GM21529 (cell line): Measurements from ENCODE around the gene PDE6B.
"Not testable (repeated sequence)": the region's sequence is repeated elsewhere in the genome, so short reads cannot be mapped to it uniquely, and the experiment has no call there.

Experiments
- ATAC-seq: cut with Tn5 transposase; IDR thresholded peaks from one replicate; pipeline ENCODE4 v1.9.1; 2021; ENCODE audit not compliant: unreplicated experiment

The PDE6B gene

GRCh38 chr4:703336-704197, 78.2 kb downstream of the PDE6B start:
- ATAC-seq = no peak

- no peak for ATAC-seq
Measured at GRCh38 chr4:704198-704891, 79.0 kb downstream of the PDE6B start.

GRCh38 chr4:704971-705277, 79.6 kb downstream of the PDE6B start:
- no peak for ATAC-seq

- peak; percentile 94 for ATAC-seq
Measured at GRCh38 chr4:705278-706082, 80.1 kb downstream of the PDE6B start, which contains the start of gene PCGF3. Gene PCGF3 (plus strand): TSS chr4:705832. CDS start chr4:733681, 27,849 bp downstream.

- not testable (repeated sequence) for ATAC-seq
Measured at GRCh38 chr4:706083-706633, 80.8 kb downstream of the PDE6B start.

GRCh38 chr4:706834-707598, 81.6 kb downstream of the PDE6B start:
- no peak for ATAC-seq

- no peak for ATAC-seq
Measured at GRCh38 chr4:707929-708630, 82.7 kb downstream of the PDE6B start.

- no peak for ATAC-seq
Measured at GRCh38 chr4:708631-708933, 83.2 kb downstream of the PDE6B start.

- no peak for ATAC-seq
Measured at GRCh38 chr4:709348-709747, 84.0 kb downstream of the PDE6B start.

- ATAC-seq = no peak
Measured at GRCh38 chr4:710116-710515, 84.7 kb downstream of the PDE6B start.

- ATAC-seq = no peak
Measured at GRCh38 chr4:710916-711315, 85.5 kb downstream of the PDE6B start.

- ATAC-seq = no peak
Measured at GRCh38 chr4:712093-712492, 86.7 kb downstream of the PDE6B start.

- no peak for ATAC-seq
Measured at GRCh38 chr4:712916-713632, 87.7 kb downstream of the PDE6B start.

- ATAC-seq = no peak
Measured at GRCh38 chr4:714087-714486, 88.7 kb downstream of the PDE6B start.

GRCh38 chr4:717601-718320, 92.4 kb downstream of the PDE6B start:
- ATAC-seq = no peak

GRCh38 chr4:718460-718859, 93.1 kb downstream of the PDE6B start:
- no peak for ATAC-seq
